K562 (cell line): ENCODE data around the gene PRODH2. TPM values are rescaled to one million over a fixed set of nuclear protein-coding genes. Genes with fewer than 3 reads are reported as not detected.

Source experiments
- ATF1 ChIP-seq, 2 experiments: fragments of 450-650 bp in 1 of 2; IDR thresholded peaks; 2 replicates each; pipeline ENCODE4 v1.6.1; 2016; ENCODE audit warnings: missing compliant biosample characterization in 1 of 2, missing genetic modification characterization in 1 of 2
- BHLHE40 ChIP-seq: IDR thresholded peaks from 2 replicates; pipeline ENCODE4 v1.6.1; 2011; ENCODE audit warnings: low read length, improper control_type of control experiment
- CBX8 ChIP-seq: fragments of 200-600 bp; sonication (generic); IDR thresholded peaks from 2 replicates; pipeline ENCODE4 v1.6.1; 2012; ENCODE audit warnings: borderline replicate concordance, mixed run types, low read depth, mild to moderate bottlenecking, moderate library complexity, mixed read lengths, low read length, control low read depth, inconsistent platforms; ENCODE audit not compliant: poor library complexity, severe bottlenecking; ENCODE audit errors: extremely low read depth
- GABPB1 ChIP-seq: sonication (generic); formaldehyde crosslinking; IDR thresholded peaks from 2 replicates; pipeline ENCODE4 v1.8.0; 2022; ENCODE audit warnings: mild to moderate bottlenecking, missing genetic modification reagents
- KDM4B ChIP-seq, 2 experiments: fragments of 450-650 bp in 1 of 2; sonication (generic) in 1 of 2; IDR thresholded peaks; 2 replicates each; pipeline ENCODE4 v1.6.1; 2016 to 2017; ENCODE audit warnings: borderline replicate concordance in 2 of 2, antibody characterized with exemption in 1 of 2, low read depth in 1 of 2, mild to moderate bottlenecking in 1 of 2
- KLF6 ChIP-seq: fragments of 250-450 bp; sonication (Bioruptor Pico); IDR thresholded peaks from 2 replicates; pipeline ENCODE4 v1.4.0; 2020; ENCODE audit warnings: mild to moderate bottlenecking, moderate library complexity, borderline replicate concordance
- MCM3 ChIP-seq: fragments of 450-650 bp; IDR thresholded peaks from 2 replicates; pipeline ENCODE4 v1.6.1; 2016
- NKRF ChIP-seq: fragments of 450-650 bp; IDR thresholded peaks from 2 replicates; pipeline ENCODE4 v1.6.1; 2016; ENCODE audit warnings: borderline replicate concordance
- PPARD ChIP-seq: fragments of 250-450 bp; sonication (Bioruptor Pico); IDR thresholded peaks from 2 replicates; pipeline ENCODE4 v1.8.0; 2022; ENCODE audit warnings: inconsistent platforms, mild to moderate bottlenecking, moderate library complexity
- RBM39 ChIP-seq: fragments of 200-400 bp; formaldehyde crosslinking; optimal IDR thresholded peaks from 2 replicates; pipeline ENCODE3; 2018; ENCODE audit warnings: low read depth, low read length
- RCOR1 ChIP-seq, 2 experiments: IDR thresholded peaks; 2 replicates each; pipeline ENCODE4 v1.6.1; 2012; ENCODE audit warnings: low read depth in 2 of 2, low read length in 2 of 2, borderline replicate concordance in 1 of 2, improper control_type of control experiment in 1 of 2
- SMAD4 ChIP-seq: fragments of 250-450 bp; sonication (Bioruptor Pico); conservative IDR thresholded peaks from 2 replicates; pipeline ENCODE4 v1.8.0; 2021; ENCODE audit warnings: inconsistent platforms, mild to moderate bottlenecking, moderate library complexity
- TCFL5 ChIP-seq: fragments of 250-450 bp; sonication (Bioruptor Pico); conservative IDR thresholded peaks from 2 replicates; pipeline ENCODE4 v1.6.1; 2021; ENCODE audit warnings: mild to moderate bottlenecking, moderate library complexity, matching md5 sums
- TFAP4 ChIP-seq: sonication (generic); formaldehyde crosslinking; IDR thresholded peaks from 2 replicates; pipeline ENCODE4 v1.8.0; 2022; ENCODE audit warnings: missing genetic modification reagents, mild to moderate bottlenecking, moderate library complexity, borderline replicate concordance
- U2AF2 ChIP-seq: fragments of 200-400 bp; formaldehyde crosslinking; optimal IDR thresholded peaks from 2 replicates; pipeline ENCODE3; 2017; ENCODE audit warnings: low read depth, mild to moderate bottlenecking, low read length
- ZFP36 ChIP-seq: fragments of 150-350 bp; IDR thresholded peaks from 2 replicates; pipeline ENCODE4 v1.6.1; 2018; ENCODE audit warnings: low read length, low read depth; ENCODE audit not compliant: partially characterized antibody
- ZNF699 ChIP-seq: fragments of 250-450 bp; sonication (Bioruptor Pico); IDR thresholded peaks from 2 replicates; pipeline ENCODE4 v1.8.0; 2021; ENCODE audit warnings: mild to moderate bottlenecking, moderate library complexity; ENCODE audit not compliant: insufficient replicate concordance
- polyA plus RNA-seq, 8 experiments: library from polyadenylated mRNA; depleted of rRNA in 4 of 8; stranded (reverse) in 5 of 8; unstranded in 3 of 8; fragments of >200 nt; fragmentation: Nextera tagmentation in 2 of 8; fragmentation: Illumina TruSeq in 1 of 8; extraction: Ambion mirVana in 2 of 8; extraction: Trizol in 1 of 8; gene quantifications; 2 replicates each; pipeline versions ENCODE4 v1.2.1 to v1.2.3, GENCODE V29; 2011 to 2014; ENCODE audit warnings: inconsistent platforms in 1 of 8, missing spikeins in 1 of 8
- total RNA-seq, 7 experiments: library from RNA; depleted of rRNA in 6 of 7; stranded (reverse); fragments of >200 nt in 6 of 7; fragmentation: Illumina TruSeq in 2 of 7; extraction: Trizol in 2 of 7; gene quantifications; 2 replicates each; pipeline versions ENCODE4 v1.2.1 to v1.2.3, GENCODE V29; 2011 to 2021; ENCODE audit warnings: low replicate concordance in 1 of 7
- TF ChIP-seq, protein P1 (sequence below), 3 experiments: fragments of 200-800 bp in 1 of 3; sonication (Bioruptor generic) in 1 of 3; sonication (generic) in 1 of 3; formaldehyde crosslinking in 1 of 3; IDR thresholded peaks; 2 replicates each; pipeline versions ENCODE4 v1.6.1 to v1.8.0; 2016 to 2022; ENCODE audit warnings: mild to moderate bottlenecking in 2 of 3, missing compliant biosample characterization in 2 of 3, missing genetic modification characterization in 2 of 3, missing genetic modification reagents in 1 of 3
- TF ChIP-seq, protein P2 (sequence below): fragments of 450-650 bp; IDR thresholded peaks from 2 replicates; pipeline ENCODE4 v1.7.1; 2018; ENCODE audit warnings: mild to moderate bottlenecking, low read depth; ENCODE audit not compliant: partially characterized antibody

Gene PRODH2
- total and polyA plus RNA-seq, 9 of the 15 experiments (the other 6 are each of a cell fraction or from before 2014, with no cell fraction given): not detected

DNA sequence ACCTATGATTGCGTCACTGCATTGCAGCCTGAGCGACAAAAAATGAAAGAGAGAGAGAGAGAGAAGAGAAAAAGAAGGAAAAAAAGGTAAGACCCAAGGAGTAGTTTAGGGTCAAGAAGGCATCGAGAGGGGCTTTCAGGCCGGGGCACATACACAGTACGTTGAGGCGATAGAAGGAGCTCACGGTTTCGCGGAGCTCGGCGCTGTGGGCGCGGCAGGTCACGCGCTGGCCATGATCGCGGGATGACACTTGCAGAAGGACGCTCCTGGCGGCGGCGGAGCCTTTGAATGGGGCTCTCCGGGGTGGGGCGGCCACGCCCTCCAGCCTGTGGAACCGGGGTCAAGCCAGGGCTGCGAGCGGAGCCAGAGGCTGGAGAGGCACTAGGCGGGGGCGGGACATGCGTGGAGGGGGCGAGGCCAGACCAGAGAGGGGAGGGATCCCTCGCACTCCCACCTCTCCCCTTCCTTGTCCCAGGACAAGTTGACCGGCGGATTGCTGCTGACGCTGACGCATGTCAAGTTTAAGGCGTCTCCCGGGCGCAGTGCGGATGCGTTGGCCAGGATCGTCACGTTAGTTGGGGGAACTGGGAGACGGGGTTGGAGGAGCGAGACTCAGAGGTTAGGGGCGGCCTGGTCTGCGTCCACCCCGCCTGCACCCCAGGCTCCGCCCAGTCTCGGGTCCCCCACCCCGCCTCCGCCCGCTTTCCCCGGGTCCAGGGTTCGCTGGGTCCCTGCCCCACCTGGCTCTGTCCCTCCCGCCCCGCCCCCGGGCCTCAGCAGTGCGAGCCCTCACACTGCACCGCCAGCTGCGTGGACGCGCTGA is 32.8 kb upstream of the PRODH2 start (continued):
- TF ChIP-seq U2AF2 (no peak), PPARD (no peak), KDM4B (IDR thresholded peaks at IDR 0.05; ENCODE audit: borderline replicate concordance in 2 of 2, low read depth in 1 of 2) (no peak), ZFP36 (peak; percentile 35), GABPB1 (CRISPR knock-in tag) (peak; percentile 52), NKRF (peak; percentile 63; the same call in 1 of the 2 replicates), TFAP4 (peak; percentile 62; the same call in 1 of the 2 replicates), CBX8 (no peak), BHLHE40 (peak; percentile 88), RBM39 (no peak), RCOR1 (IDR thresholded peaks at IDR 0.05; ENCODE audit: borderline replicate concordance in 1 of 2, low read depth in 2 of 2, low read length in 2 of 2) (peak in 1 of 2 experiments; percentile 46; a peak in 1 of 4 replicates), ZNF699 (CRISPR knock-in tag) (no peak), ATF1 (CRISPR knock-in tag; IDR thresholded peaks at IDR 0.05) (no peak), ATF1 (tag; IDR thresholded peaks at IDR 0.05) (peak; percentile 77), SMAD4 (CRISPR knock-in tag) (0 out of 2 replicates have a peak, but pooled peaks have one; percentile 60), MCM3 (no peak), KLF6 (CRISPR knock-in tag) (peak; percentile 39; the same call in 1 of the 2 replicates), TCFL5 (CRISPR knock-in tag) (no peak)
- TF ChIP-seq, protein P1, sequence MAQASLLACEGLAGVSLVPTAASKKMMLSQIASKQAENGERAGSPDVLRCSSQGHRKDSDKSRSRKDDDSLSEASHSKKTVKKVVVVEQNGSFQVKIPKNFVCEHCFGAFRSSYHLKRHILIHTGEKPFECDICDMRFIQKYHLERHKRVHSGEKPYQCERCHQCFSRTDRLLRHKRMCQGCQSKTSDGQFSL (CRISPR knock-in tag; IDR thresholded peaks at IDR 0.05): 0 out of 2 replicates have a peak, but pooled peaks have one; percentile 16
- TF ChIP-seq, protein P1 (tag; IDR thresholded peaks at IDR 0.05): no peak
- TF ChIP-seq, protein P2, sequence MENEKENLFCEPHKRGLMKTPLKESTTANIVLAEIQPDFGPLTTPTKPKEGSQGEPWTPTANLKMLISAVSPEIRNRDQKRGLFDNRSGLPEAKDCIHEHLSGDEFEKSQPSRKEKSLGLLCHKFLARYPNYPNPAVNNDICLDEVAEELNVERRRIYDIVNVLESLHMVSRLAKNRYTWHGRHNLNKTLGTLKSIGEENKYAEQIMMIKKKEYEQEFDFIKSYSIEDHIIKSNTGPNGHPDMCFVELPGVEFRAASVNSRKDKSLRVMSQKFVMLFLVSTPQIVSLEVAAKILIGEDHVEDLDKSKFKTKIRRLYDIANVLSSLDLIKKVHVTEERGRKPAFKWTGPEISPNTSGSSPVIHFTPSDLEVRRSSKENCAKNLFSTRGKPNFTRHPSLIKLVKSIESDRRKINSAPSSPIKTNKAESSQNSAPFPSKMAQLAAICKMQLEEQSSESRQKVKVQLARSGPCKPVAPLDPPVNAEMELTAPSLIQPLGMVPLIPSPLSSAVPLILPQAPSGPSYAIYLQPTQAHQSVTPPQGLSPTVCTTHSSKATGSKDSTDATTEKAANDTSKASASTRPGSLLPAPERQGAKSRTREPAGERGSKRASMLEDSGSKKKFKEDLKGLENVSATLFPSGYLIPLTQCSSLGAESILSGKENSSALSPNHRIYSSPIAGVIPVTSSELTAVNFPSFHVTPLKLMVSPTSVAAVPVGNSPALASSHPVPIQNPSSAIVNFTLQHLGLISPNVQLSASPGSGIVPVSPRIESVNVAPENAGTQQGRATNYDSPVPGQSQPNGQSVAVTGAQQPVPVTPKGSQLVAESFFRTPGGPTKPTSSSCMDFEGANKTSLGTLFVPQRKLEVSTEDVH: peak; percentile 47
